22Rv1 (cell line): ENCODE data around the gene DRG1.

ENCODE experiments used
- H3K27ac ChIP-seq: fragments of 450-650 bp; 2 replicates; pipeline ENCODE4 v1.5.1; 2017
- CTCF ChIP-seq: fragments of 450-650 bp; IDR thresholded peaks from 2 replicates; pipeline ENCODE4 v1.5.1; 2017; ENCODE audit warnings: mild to moderate bottlenecking
- ZFX ChIP-seq: fragments of 450-650 bp; IDR thresholded peaks from 2 replicates; pipeline ENCODE4 v1.6.1; 2017; ENCODE audit warnings: antibody characterized with exemption, borderline replicate concordance

Gene DRG1

GRCh38 chr22:31443516-31443915, 44.1 kb downstream of the DRG1 start:
- H3K27ac ChIP-seq = no peak overlapping the region
- TF ChIP-seq CTCF (no peak), ZFX (no peak)

DNA sequence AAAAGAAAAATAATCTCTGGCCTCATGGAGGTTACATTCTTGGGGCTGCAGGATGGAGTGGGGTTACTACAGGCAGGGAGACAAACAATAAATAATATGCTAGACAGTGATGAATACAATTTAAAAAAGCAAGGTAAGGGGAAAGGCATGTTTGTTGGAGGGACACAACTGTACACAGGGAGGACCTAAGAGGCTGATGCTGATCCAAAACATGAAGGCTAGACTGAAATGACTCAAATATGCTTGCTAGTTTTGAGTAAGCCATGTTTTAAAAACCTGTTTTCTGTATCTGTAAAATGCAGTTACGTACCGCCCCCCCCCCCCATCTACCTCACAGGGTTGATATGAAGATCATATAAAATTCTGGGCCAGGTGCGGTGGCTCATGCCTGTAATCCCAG, 46.2 kb downstream of the DRG1 start:
- no peak overlapping the region for H3K27ac ChIP-seq
- no peak for TF ChIP-seq CTCF
- TF ChIP-seq ZFX = no peak

- H3K27ac ChIP-seq = no peak overlapping the region
- TF ChIP-seq ZFX = no peak
- TF ChIP-seq CTCF = no peak
These were observed 46.8 kb downstream of the DRG1 start for GRCh38 chr22:31446208-31446607.

DNA sequence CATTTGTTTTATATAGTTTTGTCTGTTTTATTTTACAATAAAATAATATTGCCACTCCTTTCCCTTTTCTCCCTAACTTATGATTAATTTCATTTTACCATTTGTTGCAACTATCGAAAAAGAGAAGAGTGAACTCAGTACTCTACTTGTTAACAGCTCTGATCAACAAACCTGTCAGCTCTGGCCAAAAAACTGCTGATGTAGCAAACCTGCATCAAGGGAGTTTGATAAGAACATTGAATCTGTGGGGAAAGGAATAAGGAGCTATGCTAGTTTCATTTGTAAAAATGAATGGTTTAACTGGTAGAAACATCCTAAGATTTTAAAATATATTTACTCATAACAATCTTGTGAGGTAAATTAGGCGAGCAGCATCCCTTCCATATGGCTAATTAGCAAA, 47.4 kb downstream of the DRG1 start:
- TF ChIP-seq CTCF (no peak), ZFX (no peak)
- no peak overlapping the region for H3K27ac ChIP-seq

DNA sequence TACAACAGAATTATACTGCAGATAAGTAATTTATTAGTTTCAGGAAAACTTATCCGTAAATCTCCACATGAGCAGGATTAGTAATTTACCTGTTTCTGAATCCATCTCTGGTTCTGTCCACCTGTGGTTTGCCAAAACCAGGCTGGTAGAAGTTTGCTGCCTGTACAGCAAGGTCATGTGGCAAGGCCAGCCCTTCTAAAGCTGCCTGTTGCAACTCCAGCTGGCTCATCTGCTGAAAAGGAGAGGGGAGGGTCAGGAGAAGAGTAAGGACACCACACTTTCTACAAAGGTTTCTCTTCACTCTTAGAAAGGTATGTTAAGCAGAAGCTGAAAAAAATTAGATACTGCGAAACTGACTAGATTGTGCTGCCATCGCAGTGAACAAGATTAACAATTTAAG, 47.9 kb downstream of the DRG1 start:
- TF ChIP-seq CTCF = no peak
- TF ChIP-seq ZFX = no peak
- no peak overlapping the region for H3K27ac ChIP-seq

DNA sequence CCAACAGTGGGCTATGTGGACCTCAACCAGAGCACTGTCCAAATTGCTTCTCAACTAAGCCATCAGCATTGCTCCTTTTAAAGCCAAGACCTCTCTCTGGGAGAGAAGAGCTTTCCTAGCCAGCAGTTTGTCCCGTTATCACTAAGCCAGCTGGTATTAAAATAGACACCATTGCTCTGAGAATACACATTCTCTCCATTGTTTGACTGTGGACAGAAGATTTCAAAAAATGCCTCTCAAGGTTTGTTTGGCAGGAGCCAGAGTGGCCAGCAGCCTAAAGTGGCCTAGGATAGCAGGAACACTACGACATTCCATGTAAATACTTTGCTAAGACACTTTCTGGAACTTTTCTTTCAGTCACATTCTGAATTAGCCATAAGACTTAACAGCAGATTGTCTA, 49.0 kb downstream of the DRG1 start:
- TF ChIP-seq ZFX = no peak
- no peak for TF ChIP-seq CTCF
- no peak overlapping the region for H3K27ac ChIP-seq

GRCh38 chr22:31449506-31449905, 50.1 kb downstream of the DRG1 start:
- no peak overlapping the region for H3K27ac ChIP-seq
- TF ChIP-seq CTCF (no peak), ZFX (no peak)
